Pancreas (tissue), 10 donors: ENCODE measurements around the gene FAM47E. TPM values are rescaled to one million over a fixed set of nuclear protein-coding genes. Genes with fewer than 3 reads are reported as not detected.

Experiments used
- ATAC-seq, 4 donors: fragments of 200-7000 bp; cut with Tn5 transposase; one replicate each; pipeline versions ENCODE4 v1.8.0 to v1.9.1; 2020; ENCODE audit warnings: mild to moderate bottlenecking in 4 of 4, moderate library complexity in 4 of 4
- DNase-seq, 6 donors: peaks; one replicate each; pipeline ENCODE4 v3.0.0-alpha.2; 2020
- FAIRE-seq: peaks from 2 replicates; lab custom pipeline; 2012; peaks lifted over from hg19 to GRCh38; lab: Jason Lieb, UNC
- H3K27ac ChIP-seq, 4 donors: fragments of 200-600 bp; sonication (generic); 1 replicate in 3 of 4; 2 replicates in 1 of 4; pipeline versions ENCODE4 v1.5.0 to v1.8.0; 2020
- H3K27me3 ChIP-seq, 4 donors: fragments of 200-600 bp; one replicate each; pipeline ENCODE4 v1.8.0; 2021
- H3K36me3 ChIP-seq, 3 donors: fragments of 200-600 bp; sonication (generic) in 1 of 3; one replicate each; pipeline versions ENCODE4 v1.5.0 to v1.8.0; 2020 to 2021
- H3K4me1 ChIP-seq, 3 donors: fragments of 200-600 bp; one replicate each; pipeline ENCODE4 v1.8.0; 2021
- H3K4me3 ChIP-seq, 4 donors: fragments of 200-600 bp; sonication (generic) in 2 of 4; one replicate each; pipeline versions ENCODE4 v1.5.0 to v1.8.0; 2020 to 2021
- H3K9me3 ChIP-seq, 4 donors: fragments of 200-600 bp; one replicate each; pipeline ENCODE4 v1.8.0; 2021
- WGBS, 2 donors: extraction: QIAGEN DNeasy Blood & Tissue Kit; methylation state at CpG; one replicate each; pipeline ENCODE4 v1.1.7; 2013; 5-methylcytosine and 5-hydroxymethylcytosine counted together
- intact Hi-C, 3 donors: fragments of 100-400 bp; cut with DNase I; formaldehyde crosslinking; loops; one replicate each; pipeline versions ENCODE4 v1.11.1 to v1.14.2; 2022
- polyA plus RNA-seq, 2 donors: library from polyadenylated mRNA; stranded (reverse); fragments of 200-250 nt; gene quantifications; one replicate each; pipeline ENCODE4 v1.2.3, GENCODE V29; 2013
- total RNA-seq, 6 donors: library from RNA; stranded (reverse); fragmentation: NEBNext Ultra II Directional in 4 of 6; extraction: Animal tissue kit (Norgen Biotek cat#: 25700) in 4 of 6; gene quantifications; one replicate each; pipeline versions ENCODE4 v1.2.1 to v1.2.4, GENCODE V29; 2021 to 2023
- TF ChIP-seq, protein P1 (sequence below), 4 donors: fragments of 200-600 bp; sonication (generic) in 3 of 4; IDR thresholded peaks; one replicate each; pipeline versions ENCODE4 v1.5.0 to v1.8.0; 2021; ENCODE audit warnings: antibody characterized with exemption in 4 of 4
- donor health status: healthy with polysubstance abuse.
- donor health status: DM: no; HTN: no; CAD: no; lungs with moderate emphysema.
- donor health status: DM: no; HTN: no; CAD: no.
- donor health status: control.
- donor health status: control.
- donor health status: Bipolar disorder and iron deficiency.
- donor health status: DM: yes; HTN: yes; CAD: no.
- donor health status: DM: no; HTN: no; CAD: no.
- donor health status: DM: no; HTN: no; CAD: no.
- donor health status: DM: yes; HTN: yes; CAD: no.

The FAM47E gene
- total and polyA plus RNA-seq, 8 donors: 3.6 to 14.8 (median 9.3) TPM

DNA sequence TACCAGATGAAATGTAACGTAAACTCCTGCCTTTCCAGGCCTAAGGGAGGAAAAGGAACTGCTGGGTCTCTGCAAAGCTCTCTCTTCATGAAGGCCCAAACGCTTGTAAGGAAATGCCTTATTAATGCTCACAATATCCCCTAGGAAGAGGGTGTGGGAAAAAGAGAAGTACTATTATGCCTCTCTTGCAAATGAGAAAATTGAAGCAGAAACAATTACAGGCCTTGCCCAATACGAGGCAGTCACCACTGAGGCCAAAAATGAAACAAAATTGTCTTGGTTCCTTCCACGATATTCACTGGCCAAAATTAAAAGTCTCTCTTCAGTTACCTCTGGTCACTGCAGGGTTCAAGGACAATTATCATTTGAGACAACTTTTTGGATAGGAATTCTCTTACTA lies 41.1 kb upstream of the FAM47E start:
- Histone ChIP-seq H3K27ac (peak overlapping the region in 2 of 4 donors; percentile 97 to 99), H3K27me3 (no peaks in the 10 kb centered on the region), H3K36me3 (no peaks in the 10 kb centered on the region), H3K4me3 (peak overlapping the region in 1 of 4 donors; percentile 76), H3K9me3 (no peaks in the 10 kb centered on the region), H3K4me1 (peaks cover 41 to 73% (median 68%) of the 10 kb centered on the region in 3 donors)
- 29 to 49% methylated on average over 4 of the region's 4 CpGs for whole genome bisulfite sequencing, 2 donors
- TF ChIP-seq, protein P1, sequence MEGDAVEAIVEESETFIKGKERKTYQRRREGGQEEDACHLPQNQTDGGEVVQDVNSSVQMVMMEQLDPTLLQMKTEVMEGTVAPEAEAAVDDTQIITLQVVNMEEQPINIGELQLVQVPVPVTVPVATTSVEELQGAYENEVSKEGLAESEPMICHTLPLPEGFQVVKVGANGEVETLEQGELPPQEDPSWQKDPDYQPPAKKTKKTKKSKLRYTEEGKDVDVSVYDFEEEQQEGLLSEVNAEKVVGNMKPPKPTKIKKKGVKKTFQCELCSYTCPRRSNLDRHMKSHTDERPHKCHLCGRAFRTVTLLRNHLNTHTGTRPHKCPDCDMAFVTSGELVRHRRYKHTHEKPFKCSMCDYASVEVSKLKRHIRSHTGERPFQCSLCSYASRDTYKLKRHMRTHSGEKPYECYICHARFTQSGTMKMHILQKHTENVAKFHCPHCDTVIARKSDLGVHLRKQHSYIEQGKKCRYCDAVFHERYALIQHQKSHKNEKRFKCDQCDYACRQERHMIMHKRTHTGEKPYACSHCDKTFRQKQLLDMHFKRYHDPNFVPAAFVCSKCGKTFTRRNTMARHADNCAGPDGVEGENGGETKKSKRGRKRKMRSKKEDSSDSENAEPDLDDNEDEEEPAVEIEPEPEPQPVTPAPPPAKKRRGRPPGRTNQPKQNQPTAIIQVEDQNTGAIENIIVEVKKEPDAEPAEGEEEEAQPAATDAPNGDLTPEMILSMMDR (IDR thresholded peaks at IDR 0.05): no peak
- FAIRE-seq: no peak
- ATAC-seq: no peak
- intact Hi-C loops: no loop called here
- DNase-seq: no peak

DNA sequence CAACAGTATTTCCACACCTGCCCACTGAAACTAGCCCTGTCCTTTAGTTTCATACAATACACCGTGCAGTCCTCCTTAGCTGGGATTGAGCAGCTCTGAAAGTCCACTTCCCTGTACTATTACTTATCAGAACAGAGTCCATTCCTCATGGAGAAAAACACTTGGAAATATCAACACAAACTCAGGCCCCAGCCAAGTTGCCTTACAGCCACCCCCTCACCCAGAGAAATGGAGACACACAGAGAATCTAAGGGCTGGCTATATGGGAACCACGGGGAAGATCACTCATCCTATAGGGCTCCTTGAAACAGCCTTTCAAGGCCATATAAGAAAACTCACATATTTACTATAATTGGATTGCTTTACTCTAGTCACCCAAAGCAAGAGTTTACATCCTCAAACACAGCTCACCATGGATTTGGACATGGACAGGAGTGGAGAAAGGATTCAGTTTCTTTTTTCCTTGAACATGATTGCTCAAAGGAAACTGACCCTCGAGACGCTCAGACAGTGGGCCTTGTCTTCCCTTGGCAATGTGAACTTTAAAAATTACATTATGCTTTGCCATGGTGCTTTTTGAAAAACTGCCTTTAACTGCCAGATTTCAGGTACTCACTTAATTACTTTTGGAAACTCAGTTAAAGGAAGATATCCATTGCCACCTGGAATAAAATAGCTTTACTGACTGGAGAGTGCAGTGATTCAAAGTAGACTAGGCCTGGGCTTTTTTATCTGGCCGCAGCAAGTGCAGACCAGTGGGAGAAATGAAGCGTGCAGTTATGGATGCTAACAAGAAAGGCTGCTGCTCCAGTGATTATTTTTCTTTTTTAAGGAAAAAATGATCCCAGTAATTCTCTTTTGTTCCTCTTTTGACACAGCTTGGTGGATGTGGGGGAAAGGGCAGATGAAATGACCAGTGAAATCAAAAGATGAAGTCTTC lies 39.5 kb upstream of the FAM47E start:
- 12 to 14% methylated on average over 6 of the region's 6 CpGs for WGBS, 2 donors
- FAIRE-seq: no peak
- peaks cover 38 to 70% (median 54%) of the 10 kb centered on the region in 3 donors for H3K4me1 ChIP-seq

GRCh38 chr4:76212851-76213414 lies 38.6 kb upstream of the FAM47E start:
- peak overlapping the region; percentile 94 to 99 (median 96) for H3K27ac ChIP-seq
- no peaks in the 10 kb centered on the region for H3K27me3 ChIP-seq
- no peaks in the 10 kb centered on the region for H3K9me3 ChIP-seq
- TF ChIP-seq, protein P1 (IDR thresholded peaks at IDR 0.05): no peak
- WGBS, 2 donors: 0 to 2% methylated on average over 14 of the region's 14 CpGs
- peaks cover 30 to 68% (median 45%) of the 10 kb centered on the region in 3 donors for H3K4me1 ChIP-seq
- peak overlapping the region; percentile 55 to 92 (median 83) for H3K4me3 ChIP-seq
- H3K36me3 ChIP-seq: no peaks in the 10 kb centered on the region
- ATAC-seq (peak in 2 of 4 donors; percentile 33 to 35), DNase-seq (no peak), FAIRE-seq (no peak)
- intact Hi-C loops: no loop called here

More for the DNA sequence above, 39.5 kb upstream of the FAM47E start:
- peak overlapping the region in 3 of 4 donors; percentile 94 to 99 (median 97) for H3K27ac ChIP-seq
- TF ChIP-seq, protein P1 (IDR thresholded peaks at IDR 0.05): no peak
- peak in 1 of 4 donors; percentile 1 for ATAC-seq
- H3K9me3 ChIP-seq: no peaks in the 10 kb centered on the region
- no peaks in the 10 kb centered on the region for H3K36me3 ChIP-seq
- H3K27me3 ChIP-seq: no peaks in the 10 kb centered on the region
- peak overlapping the region; percentile 55 to 92 (median 83) for H3K4me3 ChIP-seq
- DNase-seq: no peak
- intact Hi-C loops: no loop called here

- intact Hi-C loops: no loop called here
- peak; percentile 85 to 94 (median 92) for ATAC-seq
- TF ChIP-seq, protein P1 (IDR thresholded peaks at IDR 0.05): no peak
- FAIRE-seq: no peak
- Histone ChIP-seq H3K27me3 (no peaks in the 10 kb centered on the region), H3K27ac (peak within 1 kb of the TSS; percentile 94 to 99 (median 96)), H3K9me3 (no peaks in the 10 kb centered on the region), H3K36me3 (no peaks in the 10 kb centered on the region), H3K4me1 (peaks cover 26 to 62% (median 43%) of the 10 kb centered on the region in 3 donors), H3K4me3 (peak within 1 kb of the TSS; percentile 55 to 92 (median 83))
- peak; percentile 87 to 95 (median 90) for DNase-seq
- WGBS, 2 donors: 0% methylated on average over 67 to 94 of the region's 94 CpGs
Observed at GRCh38 chr4:76213415-76214176, 37.9 kb upstream of the FAM47E start, which contains the start of gene SCARB2. Gene SCARB2, minus strand, starts transcription at chr4:76213824. Its CDS starts 281 bp downstream, at chr4:76213543.
